Hepatocyte (in vitro differentiated cells): ENCODE results near the gene FGGY.

Experiments
- CTCF ChIP-seq: fragments of 200-600 bp; sonication (generic); IDR thresholded peaks from 2 replicates; pipeline ENCODE4 v1.5.1; 2016; ENCODE audit warnings: antibody characterized with exemption, mild to moderate bottlenecking; ENCODE audit not compliant: poor library complexity
- EZH2 ChIP-seq: fragments of 200-600 bp; sonication (generic); IDR thresholded peaks from 2 replicates; pipeline ENCODE4 v1.6.1; 2016; ENCODE audit warnings: antibody characterized with exemption, mild to moderate bottlenecking, borderline replicate concordance

DNA sequence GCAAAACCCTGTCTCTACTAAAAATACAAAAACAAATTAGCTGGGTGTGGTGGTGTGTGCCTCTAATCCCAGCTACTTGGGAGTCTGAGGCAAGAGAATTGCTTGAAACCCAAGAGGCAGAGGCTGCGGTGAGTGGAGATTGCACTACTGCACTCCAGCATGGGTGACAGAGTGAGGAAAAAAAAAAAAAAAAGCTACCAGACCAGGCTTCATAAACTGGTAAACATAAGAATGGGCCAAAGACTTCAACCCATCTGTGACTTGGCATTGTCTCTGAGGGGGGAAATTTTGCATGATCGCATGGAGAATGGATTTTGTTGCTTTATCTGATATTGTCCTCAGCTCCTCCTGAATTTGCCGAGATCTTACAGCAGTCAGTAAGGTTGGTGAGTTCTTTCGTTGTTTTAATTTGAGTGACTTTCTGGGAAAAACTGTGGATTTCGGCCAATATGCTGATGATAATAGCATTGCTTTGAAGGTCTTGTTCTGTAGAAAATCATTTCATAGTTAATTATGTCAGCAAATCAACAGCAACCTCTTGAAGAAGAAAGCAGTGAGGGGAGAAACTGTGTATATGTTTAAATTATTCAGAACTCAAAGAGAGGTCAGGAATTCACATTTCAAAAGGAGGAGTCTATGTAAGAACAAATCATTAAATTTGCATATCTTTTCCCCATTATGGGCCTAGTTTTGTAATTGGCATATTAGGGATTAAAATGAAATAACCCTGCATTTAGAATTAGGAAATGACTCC is 13.1 kb downstream of the FGGY start:
- TF ChIP-seq CTCF (no peak), EZH2 (no peak)
